ENCODE data around the gene LPCAT1.
"Not testable (repeated sequence)": the region's sequence is repeated elsewhere in the genome, so short reads cannot be mapped to it uniquely, and the experiment has no call there.

LPCAT1 gene

DNA sequence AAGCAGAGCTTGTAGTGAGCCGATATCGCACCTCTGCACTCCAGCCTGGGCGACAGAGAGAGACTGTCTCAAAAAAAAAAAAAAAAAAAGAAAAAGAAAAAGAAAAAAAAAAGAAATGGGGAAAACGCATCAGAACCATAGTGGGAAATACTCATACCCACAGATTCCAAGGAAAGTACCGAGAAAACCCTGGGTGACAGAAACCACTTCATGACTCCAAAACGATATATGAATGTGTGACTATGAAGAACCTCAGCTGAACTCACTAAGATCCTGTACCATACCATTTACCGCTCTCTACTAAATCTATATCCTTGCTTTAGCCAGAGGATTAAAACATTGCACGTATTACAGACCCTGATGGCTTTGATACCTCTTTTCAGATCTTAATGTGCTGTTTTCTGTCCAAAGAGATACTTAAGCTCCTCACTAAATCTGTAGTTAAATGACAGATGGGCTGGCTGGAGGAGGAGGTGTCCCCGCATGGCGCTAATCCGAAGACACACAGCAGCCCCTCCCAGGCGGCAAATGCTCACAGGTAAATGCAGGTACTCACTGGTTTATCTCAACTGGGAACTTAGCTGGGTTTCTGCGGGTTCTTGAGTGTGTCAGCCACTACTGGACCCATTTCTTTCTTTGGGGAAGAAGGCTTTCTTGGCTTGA lies 2.8 kb downstream of the LPCAT1 start:
- DNase-seq = no peak

DNA sequence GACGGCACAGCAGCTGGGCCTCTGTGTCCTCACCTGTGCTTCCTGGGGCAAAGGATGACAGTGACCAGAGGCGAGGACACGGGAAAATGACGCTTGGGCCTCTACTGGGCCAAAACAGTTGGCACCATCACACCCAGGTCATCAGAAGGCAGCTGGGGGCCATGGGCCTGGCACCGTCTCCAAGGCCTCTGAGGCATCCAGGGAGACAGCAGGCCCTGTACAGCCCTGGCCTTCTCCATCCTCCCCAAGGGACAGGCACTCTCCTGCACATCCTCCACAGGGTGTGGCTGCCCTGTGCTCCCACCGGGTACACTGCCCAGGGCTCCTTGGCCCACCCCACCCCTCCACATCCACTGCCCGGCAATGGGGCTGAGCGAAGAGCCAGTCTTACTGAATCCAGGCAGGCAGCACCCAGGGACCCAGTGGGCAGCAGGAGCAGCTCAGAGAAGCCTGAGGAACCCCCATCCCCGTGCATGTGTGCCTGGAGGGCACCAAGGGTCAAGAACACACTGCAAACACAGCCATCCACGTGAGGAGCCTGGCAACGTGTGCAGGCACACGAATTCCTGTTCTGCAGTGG lies 4.0 kb downstream of the LPCAT1 start:
- no peak for DNase-seq

DNA sequence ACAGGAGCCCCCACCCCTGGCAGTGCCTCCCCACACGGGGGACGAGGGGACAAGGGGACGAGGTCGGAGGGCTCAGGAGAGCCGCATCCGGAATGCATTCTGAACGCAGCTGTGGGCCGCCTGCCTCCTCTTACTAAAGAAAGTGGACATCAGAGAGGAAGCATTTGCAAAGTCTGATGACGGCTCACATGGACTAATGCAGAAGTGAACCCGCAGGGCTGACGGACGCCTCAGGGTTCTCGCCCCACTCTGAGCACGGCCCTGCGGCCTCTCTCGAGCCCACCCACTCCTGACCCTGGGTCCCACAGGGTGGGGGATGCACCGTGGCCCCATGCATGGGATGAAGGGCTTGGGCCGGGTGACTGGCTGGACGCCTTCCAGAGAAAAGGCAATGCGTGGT lies 5.9 kb downstream of the LPCAT1 start:
- DNase-seq = no peak

DNA sequence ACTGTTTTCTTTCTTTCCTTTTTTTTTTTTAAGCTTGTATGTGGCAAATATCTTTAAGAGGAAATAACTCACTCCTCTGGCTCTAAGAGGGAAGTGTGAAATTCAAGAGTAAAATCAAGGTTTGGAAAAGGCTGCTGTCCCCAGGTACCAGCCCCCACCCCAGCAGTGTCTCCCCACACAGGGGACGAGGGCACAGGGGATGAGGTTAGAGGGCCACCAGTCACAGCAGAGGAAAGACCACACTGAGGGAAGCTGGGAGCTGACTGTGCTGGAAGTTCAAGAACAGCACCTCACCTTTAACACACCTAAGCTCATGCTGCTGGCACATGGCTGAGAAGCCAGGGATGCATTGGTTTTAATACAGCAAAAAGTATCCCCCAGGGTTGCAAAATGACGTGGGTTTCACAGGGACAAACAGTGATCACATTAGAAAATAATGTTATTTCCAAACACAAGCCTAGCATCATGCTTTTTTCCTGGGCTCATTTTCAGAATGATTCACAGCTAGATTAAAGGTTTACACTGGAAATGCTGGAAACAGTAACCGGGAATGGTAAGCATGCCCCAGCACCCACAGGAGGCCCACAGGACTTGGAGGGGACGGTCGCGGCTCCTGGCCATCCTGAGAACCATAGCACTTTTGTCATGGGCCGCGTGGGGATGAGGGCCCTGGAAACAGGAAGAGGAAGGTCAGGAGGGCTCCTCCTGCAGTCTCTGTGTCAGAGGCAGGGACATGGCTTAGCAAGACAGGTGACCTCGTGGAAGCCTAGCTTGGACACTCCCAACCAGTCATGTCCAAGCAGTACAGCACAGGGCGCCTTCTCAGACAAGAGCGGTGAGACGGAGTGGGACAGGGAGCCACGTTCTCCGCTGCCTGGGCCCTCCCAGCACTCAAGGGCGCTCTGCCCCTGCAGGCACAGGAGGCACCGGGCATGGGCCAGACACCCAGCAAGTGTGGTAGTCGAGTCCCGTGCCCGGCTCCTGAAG lies 6.9 kb downstream of the LPCAT1 start:
- no peak for DNase-seq

DNA sequence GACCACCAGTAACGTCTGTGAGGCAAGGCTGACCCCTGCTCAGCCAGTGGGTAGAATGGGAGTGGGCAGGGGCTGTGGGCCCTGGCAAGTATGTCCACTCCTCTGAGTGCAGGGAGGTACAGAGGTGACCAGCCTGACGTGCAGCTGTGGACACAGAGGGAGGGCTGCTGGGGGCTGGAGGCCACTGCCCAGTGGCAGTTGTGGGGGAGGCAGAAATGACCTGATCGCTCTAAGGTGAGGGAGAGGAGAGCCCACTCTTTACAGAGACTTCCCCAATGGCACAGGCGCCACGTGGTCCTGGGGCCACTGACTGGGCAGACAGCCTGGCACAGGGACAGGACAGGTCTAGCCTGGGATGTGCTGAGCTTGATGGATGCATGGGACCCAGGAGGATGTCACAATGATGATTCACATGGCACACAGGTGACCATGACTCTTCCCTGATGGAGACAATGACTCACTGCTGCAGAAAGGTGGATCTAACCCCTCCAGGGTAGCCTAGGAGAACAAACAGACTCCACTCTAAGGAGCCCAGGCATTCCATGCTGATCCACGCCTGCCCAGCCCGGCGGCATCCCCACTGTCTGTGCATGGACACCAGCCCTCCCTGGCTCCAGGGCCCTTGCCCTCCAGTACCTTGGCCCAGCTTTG lies 7.7 kb downstream of the LPCAT1 start:
- no peak for DNase-seq

DNA sequence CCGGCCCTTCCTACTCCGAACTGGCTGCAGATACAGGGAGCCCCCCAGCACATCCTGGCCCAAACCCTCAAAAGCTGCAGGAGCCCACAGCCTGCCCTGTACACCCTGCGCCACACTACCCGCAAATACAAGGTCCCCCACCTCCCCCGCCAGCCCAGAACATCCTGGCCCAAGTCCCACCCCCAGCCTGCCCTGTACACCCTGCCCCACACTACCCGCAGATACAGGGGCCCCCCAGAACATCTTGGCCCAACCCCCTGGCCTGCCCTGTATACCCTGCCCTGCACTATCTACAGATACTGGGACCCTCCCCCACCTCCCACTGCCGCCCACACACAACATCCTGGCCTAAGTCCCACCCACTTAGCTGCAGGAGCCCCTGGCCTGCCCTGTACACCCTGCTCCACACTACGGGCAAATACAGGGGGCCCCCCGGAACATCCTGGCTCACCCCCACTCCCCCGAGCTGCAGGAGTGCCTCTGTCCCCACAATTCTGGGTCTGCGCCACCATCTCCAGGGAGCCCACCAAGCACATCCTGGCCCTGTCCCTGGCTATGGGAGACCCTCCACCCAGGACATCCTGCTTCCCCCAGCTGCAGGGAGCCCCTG lies 8.3 kb downstream of the LPCAT1 start:
- DNase-seq = no peak

DNA sequence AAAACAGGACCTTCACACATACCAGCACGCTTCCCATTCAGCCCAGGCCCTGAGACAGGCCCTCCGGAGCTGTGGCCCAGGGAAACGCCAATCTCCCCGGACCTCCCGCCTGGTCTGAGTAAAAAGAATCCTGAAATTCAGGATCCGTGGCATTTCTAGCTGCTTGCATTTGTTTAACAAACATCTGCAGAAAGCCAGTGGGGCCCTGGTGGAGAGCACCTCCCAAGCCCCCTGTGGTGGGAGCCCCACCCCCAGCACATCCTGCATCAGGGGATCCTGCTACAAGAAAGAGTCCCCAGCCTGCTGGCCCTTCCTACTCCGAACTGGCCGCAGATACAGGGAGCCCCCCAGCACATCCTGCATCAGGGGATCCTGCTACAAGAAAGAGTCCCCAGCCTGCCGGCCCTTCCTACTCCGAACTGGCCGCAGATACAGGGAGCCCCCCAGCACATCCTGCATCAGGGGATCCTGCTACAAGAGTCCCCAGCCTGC lies 8.9 kb downstream of the LPCAT1 start:
- not testable (repeated sequence) for DNase-seq

DNA sequence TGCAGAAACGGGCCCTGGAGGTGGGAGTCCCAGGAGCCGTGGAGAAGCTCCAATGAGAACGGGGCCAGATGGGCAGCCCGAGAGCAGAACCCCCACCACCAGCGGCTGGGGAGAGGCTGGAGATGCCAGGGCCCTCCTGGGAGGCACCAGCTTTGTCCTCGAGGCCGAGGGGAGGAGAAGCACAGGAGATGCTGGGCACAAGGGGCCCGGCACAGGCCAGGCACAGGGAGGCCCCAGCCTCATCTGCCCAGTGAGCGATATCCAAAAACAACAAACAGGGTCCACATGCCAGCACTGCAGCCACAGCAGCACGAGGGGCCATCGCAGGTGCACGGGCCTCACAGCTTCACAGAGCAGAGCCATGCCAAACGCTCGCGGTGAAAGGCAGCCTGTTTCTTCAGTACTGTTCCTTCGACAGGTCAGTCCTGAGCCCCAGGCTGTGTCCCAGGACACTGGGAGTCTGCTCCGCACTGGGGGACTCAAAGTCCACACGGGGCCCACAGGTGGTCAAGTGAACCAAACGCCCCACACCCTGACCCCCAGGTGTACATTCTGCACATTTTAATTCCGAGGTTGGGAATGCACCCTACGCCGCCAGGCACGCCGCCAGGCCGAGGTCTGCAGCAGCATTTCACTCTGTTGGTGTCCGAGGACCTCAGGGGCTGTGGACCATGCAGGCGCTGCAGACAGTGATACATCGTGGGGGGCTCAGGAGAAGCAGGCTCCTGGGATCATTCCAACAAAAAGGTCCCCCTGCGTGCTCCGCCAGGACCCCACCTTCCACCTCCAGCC lies 9.5 kb downstream of the LPCAT1 start:
- no peak for DNase-seq

DNA sequence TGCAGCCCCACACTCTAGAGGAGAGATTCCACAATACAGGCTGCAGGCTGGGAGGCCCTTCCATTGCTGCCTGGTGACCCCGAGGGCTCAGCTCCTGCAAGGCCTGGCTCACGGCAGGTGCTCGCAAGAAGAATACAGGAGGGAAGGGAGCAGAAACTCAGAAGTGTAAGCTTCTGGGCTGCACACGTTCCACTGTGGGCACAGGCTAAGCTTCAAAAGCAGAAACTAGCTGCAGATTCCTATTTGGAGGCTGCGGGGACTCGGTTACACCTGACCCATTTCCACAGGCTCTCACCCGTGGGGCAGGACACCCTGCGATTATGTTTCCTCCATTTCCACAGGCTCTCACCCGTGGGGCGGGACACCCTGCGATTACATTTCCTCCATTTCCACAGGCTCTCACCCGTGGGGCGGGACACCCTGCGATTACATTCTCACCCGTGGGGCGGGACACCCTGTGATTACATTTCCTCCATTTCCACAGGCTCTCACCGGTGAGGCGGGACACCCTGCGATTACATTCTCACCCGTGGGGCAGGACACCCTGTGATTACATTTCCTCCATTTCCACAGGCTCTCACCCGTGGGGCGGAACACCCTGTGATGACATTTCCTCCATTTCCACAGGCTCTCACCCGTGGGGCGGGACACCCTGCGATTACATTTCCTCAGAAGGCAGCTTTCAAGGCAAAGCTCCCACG lies 10.3 kb downstream of the LPCAT1 start:
- no peak for DNase-seq

DNA sequence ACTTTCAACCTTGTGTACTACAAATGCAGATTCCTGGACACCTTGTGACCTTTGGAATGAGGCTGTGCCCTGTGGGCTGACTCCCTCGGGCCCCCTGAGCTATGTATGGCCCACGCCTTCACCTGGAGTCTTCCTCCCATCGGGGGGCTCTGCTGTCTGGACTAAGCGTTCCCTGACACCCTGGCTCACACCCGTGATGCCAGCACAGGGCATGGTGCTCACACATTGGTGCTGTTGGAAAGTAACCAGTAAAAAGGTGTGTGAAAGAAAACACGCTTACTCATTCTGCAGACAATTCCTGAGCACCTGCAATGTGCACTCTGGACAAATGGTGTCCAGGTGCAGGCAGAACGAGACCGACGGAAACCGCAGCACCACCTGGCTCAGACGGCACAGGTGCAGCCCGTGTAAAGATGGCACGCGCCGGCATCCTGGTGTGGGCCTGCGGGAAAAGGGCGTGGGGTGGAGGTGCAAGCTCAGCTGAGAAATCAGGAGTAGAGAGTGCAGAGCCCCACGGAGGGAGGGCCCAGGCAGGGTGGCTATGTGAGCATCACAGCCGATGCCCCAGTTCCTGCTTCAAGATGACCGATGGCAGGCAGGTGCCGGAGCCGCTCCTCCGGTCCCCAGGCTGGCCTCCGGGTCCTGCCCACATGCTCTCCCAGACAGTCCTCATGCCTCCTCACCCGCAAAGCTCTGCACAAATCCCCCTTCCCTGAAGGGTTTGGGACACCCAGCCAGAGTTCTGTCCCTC lies 11.0 kb downstream of the LPCAT1 start:
- DNase-seq = no peak

DNA sequence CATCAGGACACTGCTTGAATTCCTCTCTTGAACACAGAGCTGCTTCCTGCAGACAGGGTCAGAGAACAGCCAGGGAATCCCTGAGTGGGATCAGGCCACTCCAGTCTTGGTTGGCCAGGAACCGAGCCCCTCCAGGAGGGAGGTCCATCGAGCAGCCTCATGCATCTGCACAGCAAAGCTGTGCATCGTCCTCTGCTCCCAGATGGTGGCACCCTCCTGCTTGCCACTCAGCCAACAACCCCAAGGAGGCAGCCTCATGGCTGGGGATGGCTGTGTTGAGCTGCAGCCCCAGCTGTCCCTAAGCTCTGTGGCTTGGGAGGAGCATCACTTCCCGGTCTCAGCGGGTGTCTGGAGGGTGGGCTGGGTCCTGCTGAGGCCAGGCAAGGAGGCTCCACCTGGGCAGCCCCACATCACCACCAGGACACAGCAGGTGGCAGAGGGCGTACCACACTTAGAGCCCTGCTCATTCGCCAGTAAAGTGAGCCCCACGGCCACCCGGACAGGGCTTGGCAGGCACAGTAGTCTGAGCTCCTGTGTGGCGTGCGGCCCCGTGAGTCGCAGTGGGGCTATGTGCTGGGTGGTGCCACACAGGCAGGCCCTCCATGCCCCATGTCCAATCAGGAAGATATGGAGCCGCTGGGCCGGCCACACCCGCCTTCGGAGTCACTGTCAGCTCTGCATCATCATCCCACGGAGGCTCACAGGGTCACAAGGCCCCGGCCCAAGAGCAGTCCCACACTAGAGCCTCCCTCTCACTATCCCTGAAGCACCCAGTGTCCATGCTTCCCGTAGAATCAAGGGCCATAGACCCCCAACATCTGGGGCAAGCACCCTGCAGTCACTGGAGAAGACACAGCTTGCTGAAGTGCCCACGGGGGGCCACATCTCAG lies 11.9 kb downstream of the LPCAT1 start:
- DNase-seq = no peak

DNA sequence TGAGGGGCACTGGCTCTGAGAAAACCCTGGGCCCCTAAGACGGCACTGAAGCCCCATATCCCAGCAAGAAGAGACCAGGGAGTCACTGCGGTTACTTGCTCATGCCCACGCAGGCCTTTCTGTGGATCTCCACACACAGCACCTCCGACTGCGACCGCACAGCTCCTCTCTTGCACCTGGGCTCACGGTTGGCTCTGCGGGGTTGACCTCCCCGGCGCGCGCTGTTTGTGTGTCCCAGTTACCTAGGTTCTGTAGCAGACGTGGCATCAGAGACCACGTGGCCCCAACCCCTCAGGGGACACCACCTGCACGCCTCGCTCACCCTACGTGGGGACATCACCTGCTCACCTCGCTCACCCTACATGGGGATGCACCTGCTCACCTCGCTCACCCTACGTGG lies 12.7 kb downstream of the LPCAT1 start:
- no peak for DNase-seq

DNA sequence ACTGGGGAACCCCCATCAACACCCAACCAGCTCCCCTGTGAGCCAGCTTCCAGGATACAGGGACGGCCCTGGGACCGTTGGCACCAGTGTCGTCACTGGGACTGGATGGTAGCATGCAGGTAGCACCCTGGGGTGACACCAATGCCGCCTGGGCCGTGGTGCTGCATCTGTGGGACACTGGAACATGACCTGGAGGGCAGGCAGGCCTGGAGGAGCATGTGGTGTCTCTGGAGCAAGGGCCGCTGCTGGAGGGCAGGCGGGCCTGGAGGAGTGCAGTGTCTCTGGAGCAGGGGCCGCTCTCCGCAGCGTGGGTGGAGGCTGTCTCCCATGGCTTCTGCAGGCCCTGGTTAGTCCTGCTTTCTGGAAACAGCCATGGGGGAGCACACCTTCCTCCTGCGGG lies 13.1 kb downstream of the LPCAT1 start:
- no peak for DNase-seq

DNA sequence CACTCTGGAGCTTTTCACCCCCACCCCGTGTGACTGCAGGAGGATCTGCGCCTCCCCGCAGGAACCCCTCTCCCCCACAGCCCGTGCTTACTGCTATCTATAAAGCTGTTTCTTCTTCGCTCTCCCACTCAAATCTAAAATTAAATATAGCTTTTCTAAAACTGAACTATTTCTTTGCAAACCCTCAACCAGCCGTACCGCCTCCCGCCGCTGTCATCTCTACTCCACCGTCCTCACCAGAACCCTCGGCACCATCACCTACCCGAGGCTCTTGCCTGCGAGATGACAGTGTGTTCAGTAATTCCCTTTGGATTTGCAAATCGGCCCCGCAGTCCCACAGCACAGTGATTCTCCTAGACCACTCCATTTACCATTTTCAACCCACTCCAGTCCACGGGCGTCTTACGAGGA lies 13.6 kb downstream of the LPCAT1 start:
- no peak for DNase-seq

DNA sequence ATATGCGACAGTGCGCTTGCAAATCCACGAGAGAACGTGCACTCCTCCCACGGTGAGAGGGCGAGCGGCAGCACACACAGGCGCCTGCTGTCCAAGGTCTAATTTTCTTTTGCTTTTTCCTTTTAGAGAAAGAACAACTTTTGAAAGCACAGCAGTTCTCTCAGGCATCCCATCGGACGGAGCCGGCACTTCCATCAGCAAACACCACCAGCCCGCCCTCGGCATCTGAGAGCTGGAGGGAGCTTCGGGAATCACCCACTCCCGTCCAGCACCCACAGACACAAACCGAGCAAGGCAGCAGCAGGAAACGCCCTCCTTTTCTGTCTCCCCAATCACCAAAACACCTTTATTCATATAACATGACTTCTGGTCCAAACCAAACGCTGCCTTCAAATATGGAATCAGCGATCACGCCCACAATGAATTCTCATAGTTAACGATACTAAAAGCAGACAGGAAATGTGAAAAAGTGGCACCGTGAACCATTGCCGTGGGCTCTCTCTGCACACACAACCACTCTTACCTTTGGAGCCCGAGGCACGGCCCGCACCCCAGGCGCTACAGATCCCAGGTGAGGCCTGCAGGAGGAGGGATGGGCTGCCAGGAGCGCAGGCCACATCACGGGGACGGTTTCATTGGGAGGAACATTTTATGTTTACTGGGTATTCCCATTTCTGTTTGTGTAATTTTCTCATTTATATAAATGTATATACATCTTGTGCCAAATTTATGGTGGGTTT lies 14.2 kb downstream of the LPCAT1 start:
- no peak for DNase-seq

DNA sequence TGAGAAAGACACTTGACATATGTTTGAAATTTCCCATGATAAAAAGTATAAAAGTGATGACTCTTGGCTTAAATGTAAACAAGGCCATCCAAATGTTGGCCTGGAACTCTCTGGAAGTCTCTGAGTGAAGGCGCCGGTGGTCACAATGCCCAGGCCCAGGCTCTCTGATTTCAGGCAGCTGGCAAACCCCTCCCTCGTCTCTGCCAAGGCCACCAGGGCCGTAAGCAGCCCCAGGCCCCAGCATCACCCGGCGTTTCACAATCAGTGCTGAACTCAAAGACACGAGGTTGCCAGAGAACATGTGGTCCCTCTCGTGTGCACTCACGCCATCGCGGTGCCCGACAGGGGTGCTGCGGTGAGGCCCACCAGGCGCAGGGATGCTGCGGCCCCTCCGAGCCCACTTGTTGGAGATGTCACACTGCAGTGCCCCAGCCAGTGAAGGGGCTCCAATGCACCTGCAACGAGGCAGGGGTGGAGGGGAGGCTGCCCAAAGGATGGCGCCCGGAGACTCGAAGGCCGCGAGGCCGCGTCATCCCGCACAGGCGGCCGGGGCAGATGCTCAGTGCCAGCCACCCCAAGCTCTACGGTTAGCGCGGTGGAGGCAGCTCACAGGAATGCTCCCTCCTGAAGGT lies 15.0 kb downstream of the LPCAT1 start:
- DNase-seq = no peak

DNA sequence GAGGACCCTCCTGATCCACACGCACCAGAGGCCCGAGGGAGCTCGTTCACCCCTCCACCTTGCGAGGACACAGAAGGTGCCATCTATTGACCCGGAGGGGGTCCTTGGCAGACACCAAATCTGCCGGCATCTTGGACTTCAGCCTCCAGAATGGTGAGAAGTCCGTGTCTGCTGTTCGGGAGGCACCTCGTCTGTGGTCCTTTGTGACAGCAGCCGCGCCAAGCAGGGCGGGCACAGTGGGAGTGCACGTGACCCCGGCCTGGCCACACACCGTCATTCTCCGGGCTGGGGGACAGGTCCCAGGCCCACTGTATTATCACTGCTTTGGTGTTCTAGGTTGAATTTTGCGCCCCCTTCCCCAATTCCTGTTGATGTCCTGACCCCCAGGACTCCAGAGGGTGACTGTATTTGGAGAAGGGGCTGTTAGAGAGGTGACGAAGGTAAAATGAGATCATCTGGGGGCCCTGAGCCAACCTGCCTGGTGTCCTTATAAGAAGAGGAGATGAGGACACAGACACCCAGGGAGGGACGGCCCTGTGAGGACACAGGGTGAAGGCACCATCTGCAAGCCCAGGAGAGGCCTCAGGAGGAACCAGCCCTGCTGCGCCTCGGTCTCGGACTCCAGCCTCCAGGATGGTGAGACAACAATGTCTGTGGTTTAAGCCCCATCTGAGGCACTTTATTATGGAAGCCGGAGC lies 15.7 kb downstream of the LPCAT1 start:
- DNase-seq = no peak

DNA sequence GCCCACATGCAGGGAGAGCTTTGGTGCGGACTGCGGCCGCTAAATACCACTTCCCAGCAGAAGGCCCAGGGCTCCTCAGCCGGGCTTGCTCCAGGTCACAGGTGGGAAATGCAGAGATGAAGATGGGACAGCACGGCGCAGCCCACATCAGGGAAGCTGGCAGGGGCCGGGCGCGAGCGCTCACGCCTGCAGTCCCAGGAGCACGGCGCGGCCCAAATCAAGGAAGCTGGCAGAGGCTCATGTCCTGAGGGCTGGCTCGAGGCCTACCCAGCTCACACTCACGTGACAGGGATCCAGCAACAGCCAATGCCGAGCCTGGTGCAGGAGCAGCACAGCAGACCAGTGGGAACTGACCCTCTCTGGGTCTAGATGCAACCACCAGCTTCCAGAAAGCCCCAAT lies 16.3 kb downstream of the LPCAT1 start:
- DNase-seq = no peak

Data from COR-L47 (cell line).